ENCODE measurements around the gene SEMA3D. TPM values are rescaled to one million over a fixed set of nuclear protein-coding genes. Genes with fewer than 3 reads are reported as not detected.

SEMA3D gene
- total and polyA plus RNA-seq, 11 donors = 0.10 to 8.6 (median 0.88) TPM

DNA sequence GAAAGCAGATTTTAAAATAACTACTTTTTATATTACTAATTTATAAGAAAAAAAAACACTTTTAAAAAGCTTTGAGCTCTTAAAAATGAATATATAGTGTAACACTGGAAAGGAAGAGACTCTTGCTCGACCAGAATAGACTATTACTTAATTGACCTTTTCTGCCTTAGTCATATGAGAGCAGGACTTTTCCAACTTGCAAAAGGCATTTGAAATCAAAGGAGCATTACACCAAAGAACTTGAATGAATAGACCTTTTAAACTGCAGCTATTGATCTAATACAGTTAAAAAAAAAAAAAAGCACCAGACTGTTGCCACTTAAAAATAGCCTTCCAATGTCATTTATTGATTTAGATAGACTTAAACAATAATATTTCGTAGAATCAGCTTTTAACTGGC is 17.2 kb upstream of the SEMA3D start:
- H3K9me3 ChIP-seq = no peaks in the 10 kb centered on the region
- TF ChIP-seq POLR2A (IDR thresholded peaks at IDR 0.05) = no peak
- TF ChIP-seq, protein P1, sequence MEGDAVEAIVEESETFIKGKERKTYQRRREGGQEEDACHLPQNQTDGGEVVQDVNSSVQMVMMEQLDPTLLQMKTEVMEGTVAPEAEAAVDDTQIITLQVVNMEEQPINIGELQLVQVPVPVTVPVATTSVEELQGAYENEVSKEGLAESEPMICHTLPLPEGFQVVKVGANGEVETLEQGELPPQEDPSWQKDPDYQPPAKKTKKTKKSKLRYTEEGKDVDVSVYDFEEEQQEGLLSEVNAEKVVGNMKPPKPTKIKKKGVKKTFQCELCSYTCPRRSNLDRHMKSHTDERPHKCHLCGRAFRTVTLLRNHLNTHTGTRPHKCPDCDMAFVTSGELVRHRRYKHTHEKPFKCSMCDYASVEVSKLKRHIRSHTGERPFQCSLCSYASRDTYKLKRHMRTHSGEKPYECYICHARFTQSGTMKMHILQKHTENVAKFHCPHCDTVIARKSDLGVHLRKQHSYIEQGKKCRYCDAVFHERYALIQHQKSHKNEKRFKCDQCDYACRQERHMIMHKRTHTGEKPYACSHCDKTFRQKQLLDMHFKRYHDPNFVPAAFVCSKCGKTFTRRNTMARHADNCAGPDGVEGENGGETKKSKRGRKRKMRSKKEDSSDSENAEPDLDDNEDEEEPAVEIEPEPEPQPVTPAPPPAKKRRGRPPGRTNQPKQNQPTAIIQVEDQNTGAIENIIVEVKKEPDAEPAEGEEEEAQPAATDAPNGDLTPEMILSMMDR (IDR thresholded peaks at IDR 0.05) = no peak
- no peak overlapping the region for H3K27ac ChIP-seq
- H3K36me3 ChIP-seq = no peaks in the 10 kb centered on the region
- no peaks in the 10 kb centered on the region for H3K4me1 ChIP-seq
- H3K4me3 ChIP-seq = no peak overlapping the region
- no peak for ATAC-seq
- WGBS, 4 donors = 70 to 82% (median 75%) methylated on average over 2 of the region's 2 CpGs
- intact Hi-C loops (cut with DNase I) = no loop called here
- peaks cover 0 to 3% (median 0%) of the 10 kb centered on the region in 9 donors for H3K27me3 ChIP-seq
- no peak for DNase-seq

DNA sequence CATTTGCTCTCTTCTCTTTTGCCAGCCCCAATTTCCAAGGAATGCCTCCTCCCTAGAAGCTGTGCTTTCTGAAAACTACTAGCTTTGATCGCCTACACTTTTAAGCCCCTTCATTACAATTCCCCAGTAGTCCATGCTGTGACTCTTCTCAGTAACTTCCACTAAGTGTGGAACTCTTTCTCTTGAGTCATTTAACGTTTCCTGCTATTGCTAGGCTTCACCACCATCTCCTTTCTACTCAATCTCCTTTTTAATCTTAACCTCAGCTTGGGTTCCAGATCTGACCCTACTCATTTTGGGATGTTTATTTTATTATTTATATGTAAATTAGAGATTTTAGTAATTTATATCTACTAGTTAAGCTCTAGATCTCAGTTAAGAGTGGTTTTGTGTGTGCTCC is 14.4 kb upstream of the SEMA3D start:
- intact Hi-C loops (cut with DNase I) = no loop called here
- TF ChIP-seq, protein P1 (IDR thresholded peaks at IDR 0.05) = no peak
- TF ChIP-seq POLR2A (IDR thresholded peaks at IDR 0.05) = no peak
- Histone ChIP-seq H3K4me1 (no peaks in the 10 kb centered on the region), H3K4me3 (no peak overlapping the region), H3K36me3 (no peaks in the 10 kb centered on the region), H3K9me3 (no peaks in the 10 kb centered on the region), H3K27me3 (peaks cover 0 to 3% (median 0%) of the 10 kb centered on the region in 9 donors), H3K27ac (no peak overlapping the region)
- DNase-seq (no peak), ATAC-seq (no peak)
- WGBS, 4 donors = 84 to 94% (median 87%) methylated on average over 2 of the region's 2 CpGs

DNA sequence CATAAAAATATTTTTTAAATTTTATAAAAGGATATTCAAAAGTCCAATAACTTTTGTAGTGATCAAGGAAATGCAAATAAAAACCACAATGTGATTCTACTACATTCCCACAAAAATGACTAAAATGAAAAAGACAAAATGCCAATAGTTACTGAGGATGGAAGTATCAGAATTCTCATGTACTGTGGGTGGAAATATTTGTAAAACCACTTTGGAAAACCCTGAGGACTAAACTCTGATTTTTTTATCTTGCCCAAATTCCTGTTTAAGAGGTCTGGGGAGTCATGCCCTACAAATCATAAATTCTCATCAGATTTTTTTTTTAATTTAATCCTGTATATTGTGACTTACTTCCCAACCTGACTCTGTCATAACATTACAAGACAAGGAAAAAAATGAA is 9.8 kb upstream of the SEMA3D start:
- H3K27me3 ChIP-seq = peaks cover 0 to 8% (median 0%) of the 10 kb centered on the region in 9 donors
- H3K27ac ChIP-seq = no peak overlapping the region
- no peaks in the 10 kb centered on the region for H3K4me1 ChIP-seq
- DNase-seq (no peak), ATAC-seq (no peak)
- peaks cover 0 to 3% (median 0%) of the 10 kb centered on the region in 12 donors for H3K9me3 ChIP-seq
- no peak overlapping the region for H3K4me3 ChIP-seq
- intact Hi-C loops (cut with DNase I) = loop anchor here in 1 of 10 donors (10.0 kb wide), 1 partner anchor 152 kb away; no protein-coding TSS in a partner anchor
- no peaks in the 10 kb centered on the region for H3K36me3 ChIP-seq
- TF ChIP-seq, protein P1 (IDR thresholded peaks at IDR 0.05) = no peak
- TF ChIP-seq POLR2A (IDR thresholded peaks at IDR 0.05) = no peak

DNA sequence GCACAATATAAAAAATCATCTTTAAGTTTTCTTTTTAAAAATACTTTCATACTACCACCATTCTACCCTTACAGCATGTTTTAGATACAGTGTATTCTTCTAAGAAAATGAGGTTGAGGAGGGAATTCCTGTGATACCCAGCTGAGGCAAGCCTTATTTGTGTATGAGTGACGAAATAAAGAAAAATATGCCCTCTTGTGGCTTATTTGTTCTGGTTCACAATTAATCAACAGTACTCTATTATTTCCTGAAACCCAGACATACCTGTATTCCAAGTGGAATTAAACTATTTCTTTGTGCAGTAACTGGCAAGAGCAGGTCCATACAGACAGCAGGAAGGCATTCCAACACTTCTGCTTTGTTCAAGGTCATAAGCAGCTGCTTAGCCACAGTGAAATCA is 4.5 kb upstream of the SEMA3D start:
- intact Hi-C loops (cut with DNase I) = loop anchor here in 4 of 10 donors (2.0 to 10.0 kb wide), 3 partner anchors 147 to 151 kb away; no protein-coding TSS in a partner anchor
- Histone ChIP-seq H3K4me3 (no peak overlapping the region), H3K4me1 (peaks cover 0 to 11% (median 1%) of the 10 kb centered on the region in 12 donors), H3K27ac (no peak overlapping the region), H3K27me3 (peaks cover 0 to 38% (median 2%) of the 10 kb centered on the region in 9 donors), H3K9me3 (peaks cover 0 to 3% (median 0%) of the 10 kb centered on the region in 12 donors), H3K36me3 (no peaks in the 10 kb centered on the region)
- TF ChIP-seq, protein P1 (IDR thresholded peaks at IDR 0.05) = peak in 6 of 12 donors; percentile 8 to 43 (median 34)
- TF ChIP-seq POLR2A (IDR thresholded peaks at IDR 0.05) = no peak
- DNase-seq (no peak), ATAC-seq (no peak)
- WGBS, 4 donors = 24 to 53% (median 33%) methylated on average over 1 of the region's 1 CpG
